Peyer's patch (tissue), 4 donors: ENCODE results near the gene BMF.

ENCODE experiments used
- POLR2A ChIP-seq, 2 donors: fragments of 450-650 bp; IDR thresholded peaks; one replicate each; pipeline ENCODE4 v1.5.1; 2017; ENCODE audit warnings: antibody characterized with exemption in 2 of 2, mild to moderate bottlenecking in 2 of 2, moderate library complexity in 2 of 2
- TF ChIP-seq, protein P1 (sequence below), 6 experiments: fragments of 450-650 bp in 4 of 6; fragments of 200-600 bp in 2 of 6; sonication (generic) in 1 of 6; IDR thresholded peaks; one replicate each; pipeline ENCODE4 v1.5.1; 2017 to 2019; ENCODE audit warnings: antibody characterized with exemption in 6 of 6, mild to moderate bottlenecking in 3 of 6, moderate library complexity in 1 of 6

DNA sequence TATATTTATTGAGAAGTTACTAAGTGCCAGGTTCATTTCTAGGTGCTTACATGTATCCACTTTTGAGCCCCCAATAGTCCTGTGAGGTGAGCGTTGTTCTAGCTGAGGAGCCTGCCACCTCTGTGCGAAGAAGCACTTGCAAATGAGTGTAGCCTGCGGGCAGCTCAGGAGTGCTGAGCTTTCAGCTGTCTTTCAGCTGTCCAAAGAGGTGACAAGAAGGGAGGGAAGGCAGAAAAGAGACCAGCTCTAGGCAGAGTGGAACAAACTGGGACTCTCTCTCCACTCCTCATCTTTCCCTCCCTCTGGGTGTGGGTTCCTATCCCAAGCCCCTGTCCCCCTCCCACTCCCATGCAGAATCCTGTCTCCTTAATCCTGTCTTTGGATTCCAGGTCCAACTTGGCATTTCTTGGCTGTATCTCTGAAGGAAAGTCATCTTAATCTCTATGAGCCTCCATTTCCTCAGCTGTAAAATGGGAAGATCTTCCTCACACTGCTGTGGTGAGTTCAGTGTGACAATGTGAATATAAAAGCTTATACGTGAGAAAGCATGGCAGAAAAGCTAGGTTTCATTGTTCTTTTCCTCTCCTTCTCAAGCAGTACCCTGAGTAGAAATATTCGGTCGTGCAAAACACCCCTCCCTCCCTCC is 63.0 kb downstream of the BMF start:
- no peak for TF ChIP-seq POLR2A (IDR thresholded peaks at IDR 0.05)
- TF ChIP-seq, protein P1, sequence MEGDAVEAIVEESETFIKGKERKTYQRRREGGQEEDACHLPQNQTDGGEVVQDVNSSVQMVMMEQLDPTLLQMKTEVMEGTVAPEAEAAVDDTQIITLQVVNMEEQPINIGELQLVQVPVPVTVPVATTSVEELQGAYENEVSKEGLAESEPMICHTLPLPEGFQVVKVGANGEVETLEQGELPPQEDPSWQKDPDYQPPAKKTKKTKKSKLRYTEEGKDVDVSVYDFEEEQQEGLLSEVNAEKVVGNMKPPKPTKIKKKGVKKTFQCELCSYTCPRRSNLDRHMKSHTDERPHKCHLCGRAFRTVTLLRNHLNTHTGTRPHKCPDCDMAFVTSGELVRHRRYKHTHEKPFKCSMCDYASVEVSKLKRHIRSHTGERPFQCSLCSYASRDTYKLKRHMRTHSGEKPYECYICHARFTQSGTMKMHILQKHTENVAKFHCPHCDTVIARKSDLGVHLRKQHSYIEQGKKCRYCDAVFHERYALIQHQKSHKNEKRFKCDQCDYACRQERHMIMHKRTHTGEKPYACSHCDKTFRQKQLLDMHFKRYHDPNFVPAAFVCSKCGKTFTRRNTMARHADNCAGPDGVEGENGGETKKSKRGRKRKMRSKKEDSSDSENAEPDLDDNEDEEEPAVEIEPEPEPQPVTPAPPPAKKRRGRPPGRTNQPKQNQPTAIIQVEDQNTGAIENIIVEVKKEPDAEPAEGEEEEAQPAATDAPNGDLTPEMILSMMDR (IDR thresholded peaks at IDR 0.05) = no peak
